BE2C (cell line): ENCODE measurements around the gene STARD13.

ENCODE experiments used
- DNase-seq: peaks from one replicate; pipeline ENCODE4 v3.0.0-alpha.2; 2020
- H3K27me3 ChIP-seq: fragments of 250-450 bp; sonication (Bioruptor Pico); 2 replicates; pipeline ENCODE4 v1.5.1; 2020; ENCODE audit warnings: mild to moderate bottlenecking
- H3K36me3 ChIP-seq: fragments of 250-450 bp; sonication (Bioruptor Pico); 2 replicates; pipeline ENCODE4 v1.5.1; 2020; ENCODE audit warnings: mild to moderate bottlenecking
- H3K4me1 ChIP-seq: fragments of 250-450 bp; sonication (Bioruptor Pico); 2 replicates; pipeline ENCODE4 v1.5.1; 2020
- H3K4me3 ChIP-seq: 2 replicates; pipeline ENCODE4 v1.5.1; 2011; ENCODE audit warnings: low read depth, low read length
- H3K9me3 ChIP-seq: fragments of 250-450 bp; sonication (Bioruptor Pico); 2 replicates; pipeline ENCODE4 v1.5.1; 2020
- TF ChIP-seq, protein P1 (sequence below): IDR thresholded peaks from 2 replicates; pipeline ENCODE4 v1.5.1; 2012; ENCODE audit warnings: mild to moderate bottlenecking, low read depth, low read length

STARD13 gene

GRCh38 chr13:33103457-33103856, 182.1 kb downstream of the STARD13 start:
- H3K4me3 ChIP-seq, result no peak overlapping the region
- TF ChIP-seq, protein P1, sequence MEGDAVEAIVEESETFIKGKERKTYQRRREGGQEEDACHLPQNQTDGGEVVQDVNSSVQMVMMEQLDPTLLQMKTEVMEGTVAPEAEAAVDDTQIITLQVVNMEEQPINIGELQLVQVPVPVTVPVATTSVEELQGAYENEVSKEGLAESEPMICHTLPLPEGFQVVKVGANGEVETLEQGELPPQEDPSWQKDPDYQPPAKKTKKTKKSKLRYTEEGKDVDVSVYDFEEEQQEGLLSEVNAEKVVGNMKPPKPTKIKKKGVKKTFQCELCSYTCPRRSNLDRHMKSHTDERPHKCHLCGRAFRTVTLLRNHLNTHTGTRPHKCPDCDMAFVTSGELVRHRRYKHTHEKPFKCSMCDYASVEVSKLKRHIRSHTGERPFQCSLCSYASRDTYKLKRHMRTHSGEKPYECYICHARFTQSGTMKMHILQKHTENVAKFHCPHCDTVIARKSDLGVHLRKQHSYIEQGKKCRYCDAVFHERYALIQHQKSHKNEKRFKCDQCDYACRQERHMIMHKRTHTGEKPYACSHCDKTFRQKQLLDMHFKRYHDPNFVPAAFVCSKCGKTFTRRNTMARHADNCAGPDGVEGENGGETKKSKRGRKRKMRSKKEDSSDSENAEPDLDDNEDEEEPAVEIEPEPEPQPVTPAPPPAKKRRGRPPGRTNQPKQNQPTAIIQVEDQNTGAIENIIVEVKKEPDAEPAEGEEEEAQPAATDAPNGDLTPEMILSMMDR, result no peak
- no peaks in the 10 kb centered on the region for H3K27me3 ChIP-seq
- H3K9me3 ChIP-seq, result no peaks in the 10 kb centered on the region
- DNase-seq, result no peak
- no peaks in the 10 kb centered on the region for H3K4me1 ChIP-seq
- peaks cover 6% of the 10 kb centered on the region; the same call in 1 of the 2 replicates for H3K36me3 ChIP-seq

- peaks cover 6% of the 10 kb centered on the region; the same call in 1 of the 2 replicates for H3K36me3 ChIP-seq
- H3K27me3 ChIP-seq, result no peaks in the 10 kb centered on the region
- H3K4me3 ChIP-seq, result no peak overlapping the region
- no peak for DNase-seq
- TF ChIP-seq, protein P1, result no peak
- no peaks in the 10 kb centered on the region for H3K4me1 ChIP-seq
- H3K9me3 ChIP-seq, result no peaks in the 10 kb centered on the region
Observed at GRCh38 chr13:33101835-33102234, 183.7 kb downstream of the STARD13 start.

DNA sequence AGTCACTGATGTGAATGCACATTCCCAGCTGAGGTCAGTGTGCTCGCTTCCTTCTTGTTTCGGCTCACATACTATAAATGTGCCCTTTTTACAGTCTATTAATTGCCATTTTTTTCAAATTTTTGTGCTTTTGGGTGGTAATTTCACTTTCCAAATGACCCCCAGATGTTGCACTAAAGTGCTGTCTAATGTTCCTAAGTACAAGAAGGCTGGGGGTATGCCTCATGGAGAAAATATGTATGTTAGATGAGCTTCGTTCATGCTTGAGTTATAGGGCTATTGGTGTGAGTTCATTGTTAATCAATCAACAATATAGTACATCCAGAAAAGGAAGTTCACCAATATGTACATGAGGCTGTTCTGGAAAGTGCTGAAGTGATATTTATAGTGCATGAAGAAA, 184.7 kb downstream of the STARD13 start:
- Histone ChIP-seq H3K27me3 (no peaks in the 10 kb centered on the region), H3K9me3 (no peaks in the 10 kb centered on the region), H3K4me1 (no peaks in the 10 kb centered on the region), H3K36me3 (peaks cover under 1% of the 10 kb centered on the region; the same call in 1 of the 2 replicates), H3K4me3 (no peak overlapping the region)
- TF ChIP-seq, protein P1, result no peak
- no peak for DNase-seq

GRCh38 chr13:33099860-33100259, 185.7 kb downstream of the STARD13 start:
- Histone ChIP-seq H3K27me3 (no peaks in the 10 kb centered on the region), H3K9me3 (no peaks in the 10 kb centered on the region), H3K4me3 (no peak overlapping the region), H3K4me1 (no peaks in the 10 kb centered on the region), H3K36me3 (no peaks in the 10 kb centered on the region)
- DNase-seq, result no peak
- TF ChIP-seq, protein P1, result no peak

- no peak overlapping the region for H3K4me3 ChIP-seq
Observed at GRCh38 chr13:33096886-33097605, 188.5 kb downstream of the STARD13 start.

More at GRCh38 chr13:33096886-33097605, 188.5 kb downstream of the STARD13 start:
- no peak for DNase-seq
- Histone ChIP-seq H3K27me3 (no peaks in the 10 kb centered on the region), H3K9me3 (no peaks in the 10 kb centered on the region), H3K36me3 (no peaks in the 10 kb centered on the region), H3K4me1 (no peaks in the 10 kb centered on the region)
- TF ChIP-seq, protein P1, result no peak
